Kidney epithelial cell (primary cell): ENCODE results near the gene ZNF415. TPM values are rescaled to one million over a fixed set of nuclear protein-coding genes. Genes with fewer than 3 reads are reported as not detected.

Experiments used
- DNase-seq: peaks from one replicate; pipeline ENCODE4 v3.0.0-alpha.2; 2010; ENCODE audit warnings: low read depth
- H3K27me3 ChIP-seq: 2 replicates; pipeline ENCODE4 v1.6.0; 2011; ENCODE audit warnings: low read length; ENCODE audit not compliant: control insufficient read depth, insufficient read depth
- H3K36me3 ChIP-seq: 2 replicates; pipeline ENCODE4 v1.5.1; 2011; ENCODE audit warnings: low read length; ENCODE audit not compliant: control insufficient read depth, insufficient read depth
- H3K4me3 ChIP-seq: 2 replicates; pipeline ENCODE4 v1.5.1; 2011; ENCODE audit warnings: low read depth, mild to moderate bottlenecking, control low read depth, low read length
- total RNA-seq: library from RNA; depleted of rRNA; stranded (reverse); fragments of >200 nt; gene quantifications from 2 replicates; pipeline ENCODE4 v1.2.3, GENCODE V29; 2015
- TF ChIP-seq, protein P1 (sequence below): IDR thresholded peaks from 2 replicates; pipeline ENCODE4 v1.5.1; 2011; ENCODE audit warnings: mild to moderate bottlenecking, moderate library complexity, low read length, control low read depth, inconsistent platforms; ENCODE audit not compliant: insufficient read depth, poor library complexity, severe bottlenecking

The ZNF415 gene
- 3.6 and 3.9 TPM in 2 replicates for total RNA-seq

DNA sequence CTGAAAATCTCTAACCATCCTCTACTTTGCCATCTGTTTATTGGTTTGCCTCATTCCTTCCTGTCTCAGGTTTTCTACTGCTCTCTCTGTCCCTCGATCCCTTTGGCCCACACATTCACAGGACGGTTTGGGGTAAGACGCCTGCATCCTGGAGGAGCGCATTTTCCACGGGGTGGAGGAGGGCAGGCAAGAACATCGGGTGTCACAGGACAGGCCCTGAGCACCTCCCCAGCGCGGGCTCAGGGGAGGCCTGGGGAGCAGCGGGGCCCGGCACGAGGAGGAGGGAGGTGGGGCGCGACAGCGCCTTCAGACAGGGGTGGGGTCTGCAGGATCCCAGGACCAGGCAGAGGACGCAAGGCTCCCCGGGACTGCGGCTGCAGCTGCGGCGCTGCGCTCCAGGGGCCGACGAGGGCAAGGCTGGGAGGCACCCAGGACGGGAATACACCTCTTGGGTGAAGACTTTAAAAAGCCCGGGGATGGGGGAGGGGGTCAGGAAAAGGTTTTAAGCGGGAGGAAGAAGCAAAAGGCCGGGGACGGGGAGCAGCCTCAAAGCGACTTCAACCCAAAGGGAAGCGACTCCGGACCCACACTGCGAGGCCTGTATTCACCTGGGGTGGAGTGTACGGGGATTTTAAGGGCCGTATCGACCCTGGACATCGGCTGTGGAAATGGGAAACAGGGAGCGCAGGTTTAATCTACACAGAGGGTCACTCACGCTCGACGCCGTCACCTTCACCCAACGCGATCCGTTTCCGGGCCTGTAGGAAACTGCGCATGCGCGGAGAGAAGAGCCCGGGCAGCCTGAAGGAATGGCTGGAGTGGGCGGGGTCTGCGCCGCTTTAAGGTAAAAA lies at the start of gene ZNF415:
Gene ZNF415 (minus strand): TSS at position 770 of the 851 bp plus-strand sequence. CDS start 10,234 bp downstream, outside the sequence.
- H3K4me3 ChIP-seq: peak within 1 kb of the TSS; percentile 59
- TF ChIP-seq, protein P1, sequence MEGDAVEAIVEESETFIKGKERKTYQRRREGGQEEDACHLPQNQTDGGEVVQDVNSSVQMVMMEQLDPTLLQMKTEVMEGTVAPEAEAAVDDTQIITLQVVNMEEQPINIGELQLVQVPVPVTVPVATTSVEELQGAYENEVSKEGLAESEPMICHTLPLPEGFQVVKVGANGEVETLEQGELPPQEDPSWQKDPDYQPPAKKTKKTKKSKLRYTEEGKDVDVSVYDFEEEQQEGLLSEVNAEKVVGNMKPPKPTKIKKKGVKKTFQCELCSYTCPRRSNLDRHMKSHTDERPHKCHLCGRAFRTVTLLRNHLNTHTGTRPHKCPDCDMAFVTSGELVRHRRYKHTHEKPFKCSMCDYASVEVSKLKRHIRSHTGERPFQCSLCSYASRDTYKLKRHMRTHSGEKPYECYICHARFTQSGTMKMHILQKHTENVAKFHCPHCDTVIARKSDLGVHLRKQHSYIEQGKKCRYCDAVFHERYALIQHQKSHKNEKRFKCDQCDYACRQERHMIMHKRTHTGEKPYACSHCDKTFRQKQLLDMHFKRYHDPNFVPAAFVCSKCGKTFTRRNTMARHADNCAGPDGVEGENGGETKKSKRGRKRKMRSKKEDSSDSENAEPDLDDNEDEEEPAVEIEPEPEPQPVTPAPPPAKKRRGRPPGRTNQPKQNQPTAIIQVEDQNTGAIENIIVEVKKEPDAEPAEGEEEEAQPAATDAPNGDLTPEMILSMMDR: no peak
- H3K27me3 ChIP-seq: no peaks in the 10 kb centered on the region
- H3K36me3 ChIP-seq: no peaks in the 10 kb centered on the region
- no peak for DNase-seq

DNA sequence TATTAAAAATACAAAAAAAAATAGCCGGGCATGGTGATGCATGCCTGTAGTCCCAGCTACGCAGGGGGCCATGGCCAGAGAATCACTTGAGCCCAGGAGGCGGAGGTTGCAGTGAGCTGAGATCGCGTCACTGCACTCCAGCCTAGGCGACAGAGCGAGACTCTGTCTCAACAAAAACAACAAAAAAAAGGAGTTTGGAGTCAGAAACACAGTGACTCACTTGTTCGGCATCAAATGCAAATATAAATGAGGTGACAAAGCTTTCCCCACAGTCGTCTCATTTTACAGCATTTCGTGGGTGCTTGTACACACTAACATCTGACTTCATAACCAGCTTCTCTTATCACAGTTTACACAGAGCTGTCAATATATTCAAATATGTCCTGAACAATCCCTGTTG lies 49.5 kb upstream of the ZNF415 start:
- H3K36me3 ChIP-seq: no peaks in the 10 kb centered on the region
- DNase-seq: no peak

DNA sequence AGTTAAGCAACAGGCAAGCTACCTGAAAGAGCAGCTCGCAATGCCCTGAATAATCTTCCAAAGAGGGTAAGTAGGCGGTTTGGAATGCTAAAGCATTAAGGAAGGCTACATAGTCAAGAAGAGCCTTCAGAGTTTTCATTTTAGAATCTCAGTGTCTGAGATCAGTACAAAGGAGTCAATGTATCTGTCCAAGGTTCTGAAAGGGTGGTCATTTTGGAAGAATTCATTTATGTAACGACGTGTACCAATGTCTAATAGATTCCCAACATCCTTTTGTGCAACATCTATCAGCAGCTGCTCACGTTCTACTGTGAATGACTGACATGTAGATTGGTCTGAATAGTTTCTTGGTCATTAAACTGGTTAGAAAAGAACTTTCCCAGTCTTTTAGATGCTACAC lies 45.3 kb upstream of the ZNF415 start:
- TF ChIP-seq, protein P1: no peak
- Histone ChIP-seq H3K27me3 (no peaks in the 10 kb centered on the region), H3K4me3 (no peak overlapping the region), H3K36me3 (no peaks in the 10 kb centered on the region)
- no peak for DNase-seq

More for the DNA sequence above, 49.5 kb upstream of the ZNF415 start:
- H3K27me3 ChIP-seq: no peaks in the 10 kb centered on the region
- TF ChIP-seq, protein P1: no peak
- H3K4me3 ChIP-seq: no peak overlapping the region

DNA sequence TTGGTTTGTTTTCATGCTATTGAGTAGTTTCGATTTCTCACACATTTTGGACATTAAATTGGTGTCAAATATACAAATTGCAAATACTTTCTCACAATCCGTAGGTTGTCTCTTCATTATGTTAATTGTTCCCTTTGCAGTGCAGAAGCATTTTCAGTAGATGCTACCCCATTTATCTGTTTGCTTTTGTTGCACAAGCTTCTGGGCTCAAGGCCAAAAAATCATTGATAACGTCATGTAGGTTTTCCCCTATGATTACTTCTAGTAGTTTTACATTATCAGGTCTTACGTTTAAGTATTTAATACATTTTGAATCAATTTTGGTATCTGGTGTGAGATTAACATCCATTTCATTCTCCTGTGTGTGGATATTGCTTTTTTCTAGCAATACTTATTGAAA lies 40.2 kb upstream of the ZNF415 start:
- Histone ChIP-seq H3K4me3 (no peak overlapping the region), H3K36me3 (no peaks in the 10 kb centered on the region), H3K27me3 (no peaks in the 10 kb centered on the region)
- no peak for DNase-seq
- TF ChIP-seq, protein P1: no peak

DNA sequence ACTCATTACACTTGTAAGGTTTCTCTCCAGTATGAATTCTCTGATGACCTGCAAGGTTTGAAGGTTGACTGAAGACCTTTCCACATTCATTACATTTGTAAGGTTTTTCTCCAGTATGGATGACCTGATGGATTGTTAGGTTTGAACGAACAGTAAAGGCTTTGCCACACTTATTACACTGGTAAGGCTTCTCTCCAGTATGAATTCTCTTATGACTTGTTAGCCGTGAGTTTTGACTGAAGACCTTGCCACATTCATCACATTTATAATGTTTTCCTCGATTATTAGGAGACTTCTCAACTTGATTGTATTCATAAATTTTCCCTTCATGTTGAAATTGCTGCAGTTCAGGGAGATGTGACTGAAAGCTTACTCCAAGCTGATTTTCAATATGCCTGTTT lies 33.0 kb upstream of the ZNF415 start:
- TF ChIP-seq, protein P1: no peak
- DNase-seq: no peak
- H3K4me3 ChIP-seq: no peak overlapping the region
- no peaks in the 10 kb centered on the region for H3K36me3 ChIP-seq
- H3K27me3 ChIP-seq: no peaks in the 10 kb centered on the region

DNA sequence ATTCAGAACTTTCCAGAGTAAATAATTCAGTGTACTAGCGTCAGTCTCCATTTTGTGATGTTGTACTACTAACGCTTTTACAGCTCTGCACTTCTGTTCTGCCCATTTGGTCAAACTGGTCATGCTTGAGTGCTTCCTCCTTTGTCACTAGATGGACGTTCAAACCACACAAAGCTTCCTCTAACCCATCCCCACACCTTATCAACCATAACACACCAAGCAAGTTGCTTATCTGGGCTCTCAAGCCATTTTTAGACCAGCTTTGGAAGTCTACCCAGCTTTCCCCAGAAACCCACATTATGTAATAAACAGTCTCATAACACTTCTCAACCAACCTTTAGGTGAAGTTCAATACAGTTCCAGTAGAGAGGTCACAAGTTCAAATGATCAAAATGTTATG lies 28.4 kb upstream of the ZNF415 start:
- DNase-seq: no peak
- H3K4me3 ChIP-seq: no peak overlapping the region
- TF ChIP-seq, protein P1: no peak
- H3K27me3 ChIP-seq: no peaks in the 10 kb centered on the region
- H3K36me3 ChIP-seq: no peaks in the 10 kb centered on the region
